IPS-18a (cell line): ENCODE data around the gene CACNA1C.

Experiments used
- H3K27ac ChIP-seq: one replicate; pipeline ENCODE4 v1.5.1; 2013; ENCODE audit warnings: low read length
- H3K27me3 ChIP-seq: one replicate; pipeline ENCODE4 v1.6.1; 2013; ENCODE audit warnings: mild to moderate bottlenecking, low read length; ENCODE audit not compliant: control insufficient read depth, insufficient read depth
- H3K36me3 ChIP-seq: one replicate; pipeline ENCODE4 v1.6.1; 2013; ENCODE audit warnings: low read depth, low read length; ENCODE audit not compliant: control insufficient read depth
- H3K4me1 ChIP-seq: one replicate; pipeline ENCODE4 v1.6.1; 2013; ENCODE audit warnings: low read depth, low read length; ENCODE audit not compliant: control insufficient read depth
- H3K4me3 ChIP-seq: one replicate; pipeline ENCODE4 v1.5.1; 2013; ENCODE audit warnings: low read length
- H3K9ac ChIP-seq: one replicate; pipeline ENCODE4 v1.6.1; 2013; ENCODE audit warnings: mild to moderate bottlenecking, low read length, moderate library complexity
- H3K9me3 ChIP-seq: one replicate; pipeline ENCODE4 v1.6.1; 2013; ENCODE audit warnings: low read depth, low read length; ENCODE audit not compliant: control insufficient read depth

Gene CACNA1C

DNA sequence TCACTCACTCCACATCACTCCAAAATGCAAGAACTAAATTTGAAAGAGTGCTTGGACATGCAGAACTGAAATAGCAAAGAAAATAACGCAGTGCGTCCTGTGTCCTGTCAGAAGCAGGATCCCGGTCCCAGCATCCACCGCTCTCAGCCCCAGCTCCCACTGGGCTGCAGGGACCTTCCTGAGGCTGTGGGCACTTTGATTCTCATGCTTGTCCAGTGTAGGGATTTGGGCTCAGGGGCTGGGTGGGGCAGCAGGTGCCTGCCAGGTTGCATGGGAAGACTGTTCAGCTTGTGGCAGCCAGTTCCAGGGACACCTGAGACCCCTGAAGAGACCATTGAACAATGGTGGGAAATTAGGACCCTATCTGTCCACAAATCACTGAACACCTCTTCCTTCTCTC is 602.0 kb downstream of the CACNA1C start:
- Histone ChIP-seq H3K4me3 (no peak overlapping the region), H3K9ac (no peak overlapping the region), H3K27ac (no peak overlapping the region), H3K36me3 (no peaks in the 10 kb centered on the region), H3K9me3 (no peaks in the 10 kb centered on the region), H3K27me3 (no peaks in the 10 kb centered on the region), H3K4me1 (peaks cover 3% of the 10 kb centered on the region)

DNA sequence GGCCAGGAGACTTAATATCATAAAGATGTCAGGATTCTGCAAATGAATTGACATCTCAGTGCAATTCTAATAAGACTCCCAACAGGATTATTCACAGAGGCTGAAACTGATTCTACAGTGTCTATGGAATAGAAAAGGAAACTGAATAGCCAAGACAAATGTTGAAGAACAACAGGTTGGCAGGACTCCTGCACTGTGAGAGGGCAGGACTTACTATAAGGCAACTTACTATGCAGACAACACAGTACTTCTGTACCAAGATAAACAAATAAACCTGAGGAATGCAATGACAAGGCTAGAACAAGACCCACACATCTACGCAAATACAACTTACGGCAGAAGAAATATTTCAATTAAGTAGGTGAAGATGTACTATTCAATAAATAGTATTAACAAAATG is 609.7 kb downstream of the CACNA1C start:
- Histone ChIP-seq H3K4me3 (no peak overlapping the region), H3K27me3 (no peaks in the 10 kb centered on the region), H3K4me1 (no peaks in the 10 kb centered on the region), H3K9me3 (no peaks in the 10 kb centered on the region), H3K9ac (no peak overlapping the region), H3K27ac (no peak overlapping the region), H3K36me3 (no peaks in the 10 kb centered on the region)

- no peaks in the 10 kb centered on the region for H3K36me3 ChIP-seq
- H3K27ac ChIP-seq, result no peak overlapping the region
- H3K4me3 ChIP-seq, result no peak overlapping the region
- no peaks in the 10 kb centered on the region for H3K9me3 ChIP-seq
- no peaks in the 10 kb centered on the region for H3K4me1 ChIP-seq
- no peaks in the 10 kb centered on the region for H3K27me3 ChIP-seq
- no peak overlapping the region for H3K9ac ChIP-seq
These were observed 612.2 kb downstream of the CACNA1C start for GRCh38 chr12:2664721-2665577.

DNA sequence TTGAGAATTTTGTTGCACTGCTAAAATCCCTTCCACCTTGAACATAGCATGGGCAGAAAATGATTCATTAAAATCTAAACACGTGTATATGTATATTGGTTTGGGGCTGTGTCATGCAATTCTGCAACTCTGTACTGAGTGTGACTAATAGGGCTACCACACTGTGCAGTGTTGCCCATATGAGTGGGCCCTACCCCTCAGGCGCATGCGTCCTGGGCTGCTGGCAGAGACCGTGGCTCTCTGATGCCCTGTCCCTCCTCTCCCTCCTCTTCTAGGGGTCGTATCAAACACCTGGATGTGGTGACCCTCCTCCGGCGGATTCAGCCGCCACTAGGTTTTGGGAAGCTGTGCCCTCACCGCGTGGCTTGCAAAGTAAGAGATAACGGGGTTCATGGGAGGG is 613.6 kb downstream of the CACNA1C start:
- H3K36me3 ChIP-seq, result no peaks in the 10 kb centered on the region
- no peak overlapping the region for H3K9ac ChIP-seq
- H3K27ac ChIP-seq, result no peak overlapping the region
- H3K4me1 ChIP-seq, result no peaks in the 10 kb centered on the region
- H3K4me3 ChIP-seq, result no peak overlapping the region
- no peaks in the 10 kb centered on the region for H3K9me3 ChIP-seq
- H3K27me3 ChIP-seq, result no peaks in the 10 kb centered on the region

DNA sequence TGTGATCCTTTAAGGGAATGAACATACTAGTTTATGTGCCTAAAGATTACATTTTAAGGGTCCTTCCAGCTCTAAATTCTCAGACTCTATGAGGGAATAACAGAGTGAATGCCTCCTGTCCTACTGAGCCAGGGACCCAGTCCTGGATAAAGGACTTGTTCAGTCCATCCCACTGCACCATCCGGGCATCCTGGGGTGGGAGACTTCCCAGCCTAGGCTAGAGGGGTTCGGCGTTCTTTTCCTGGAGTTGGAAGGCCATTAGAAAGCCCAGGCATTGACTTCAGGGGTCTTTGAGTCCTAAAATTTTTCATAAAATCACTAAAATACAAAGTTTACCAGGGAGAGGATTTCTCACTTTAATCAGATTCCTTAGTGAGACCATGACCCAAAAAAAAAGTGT is 614.1 kb downstream of the CACNA1C start:
- Histone ChIP-seq H3K27me3 (no peaks in the 10 kb centered on the region), H3K27ac (no peak overlapping the region), H3K4me1 (no peaks in the 10 kb centered on the region), H3K36me3 (no peaks in the 10 kb centered on the region), H3K9ac (no peak overlapping the region), H3K9me3 (no peaks in the 10 kb centered on the region), H3K4me3 (no peak overlapping the region)

DNA sequence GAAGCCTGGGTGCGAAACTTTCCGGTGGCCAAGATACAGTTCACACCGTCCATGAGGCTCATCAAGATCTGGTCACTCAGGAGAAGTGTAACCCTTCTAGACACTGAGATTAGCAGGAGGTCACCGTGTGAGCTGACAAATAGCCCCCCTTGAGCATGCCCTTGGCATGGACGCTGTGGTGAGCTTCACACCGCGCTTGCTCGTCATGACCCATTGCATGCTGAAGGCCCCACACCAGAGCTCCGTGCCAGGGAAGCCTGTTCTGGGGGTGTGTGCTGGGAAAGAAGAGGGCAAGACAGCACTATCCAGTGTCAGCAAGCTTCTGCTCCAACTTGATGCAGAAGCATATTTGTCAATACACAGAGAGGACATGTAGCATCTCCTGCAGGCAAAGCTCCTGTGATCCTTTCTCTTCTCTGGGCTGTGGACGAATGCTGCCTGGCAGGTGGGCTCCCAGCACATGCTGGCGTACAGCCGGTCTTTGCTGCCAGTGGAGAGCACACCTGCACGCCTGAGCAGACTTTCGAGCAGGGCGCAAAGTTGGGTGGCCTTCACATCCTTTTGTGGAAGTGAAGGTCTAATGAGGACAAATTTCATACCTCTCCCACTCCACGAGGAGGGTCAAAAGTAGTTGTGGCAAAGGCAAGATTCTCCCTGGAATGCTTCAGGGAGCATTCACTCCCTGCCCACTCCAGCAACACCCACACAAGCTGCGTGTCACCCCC is 615.1 kb downstream of the CACNA1C start:
- Histone ChIP-seq H3K27ac (no peak overlapping the region), H3K27me3 (no peaks in the 10 kb centered on the region)

GRCh38 chr12:2668816-2669215 is 616.0 kb downstream of the CACNA1C start:
- H3K9me3 ChIP-seq, result no peaks in the 10 kb centered on the region
- H3K4me3 ChIP-seq, result no peak overlapping the region
- H3K4me1 ChIP-seq, result no peaks in the 10 kb centered on the region
- H3K36me3 ChIP-seq, result no peaks in the 10 kb centered on the region
- H3K27ac ChIP-seq, result no peak overlapping the region
- H3K27me3 ChIP-seq, result no peaks in the 10 kb centered on the region
- H3K9ac ChIP-seq, result no peak overlapping the region

More for the DNA sequence above, 615.1 kb downstream of the CACNA1C start:
- Histone ChIP-seq H3K9ac (no peak overlapping the region), H3K4me3 (no peak overlapping the region), H3K9me3 (no peaks in the 10 kb centered on the region), H3K36me3 (no peaks in the 10 kb centered on the region), H3K4me1 (no peaks in the 10 kb centered on the region)

- H3K27ac ChIP-seq, result no peak overlapping the region
- no peak overlapping the region for H3K4me3 ChIP-seq
These were observed 616.8 kb downstream of the CACNA1C start for GRCh38 chr12:2669560-2669959.

GRCh38 chr12:2672863-2673262 is 620.1 kb downstream of the CACNA1C start:
- Histone ChIP-seq H3K9ac (no peak overlapping the region), H3K4me3 (no peak overlapping the region), H3K27ac (no peak overlapping the region), H3K4me1 (no peaks in the 10 kb centered on the region), H3K36me3 (no peaks in the 10 kb centered on the region), H3K9me3 (no peaks in the 10 kb centered on the region), H3K27me3 (no peaks in the 10 kb centered on the region)

More at GRCh38 chr12:2669560-2669959, 616.8 kb downstream of the CACNA1C start:
- Histone ChIP-seq H3K36me3 (no peaks in the 10 kb centered on the region), H3K27me3 (no peaks in the 10 kb centered on the region), H3K4me1 (no peaks in the 10 kb centered on the region), H3K9me3 (no peaks in the 10 kb centered on the region), H3K9ac (no peak overlapping the region)

- Histone ChIP-seq H3K36me3 (no peaks in the 10 kb centered on the region), H3K27me3 (no peaks in the 10 kb centered on the region)
These were observed 621.4 kb downstream of the CACNA1C start for GRCh38 chr12:2673966-2674810.

DNA sequence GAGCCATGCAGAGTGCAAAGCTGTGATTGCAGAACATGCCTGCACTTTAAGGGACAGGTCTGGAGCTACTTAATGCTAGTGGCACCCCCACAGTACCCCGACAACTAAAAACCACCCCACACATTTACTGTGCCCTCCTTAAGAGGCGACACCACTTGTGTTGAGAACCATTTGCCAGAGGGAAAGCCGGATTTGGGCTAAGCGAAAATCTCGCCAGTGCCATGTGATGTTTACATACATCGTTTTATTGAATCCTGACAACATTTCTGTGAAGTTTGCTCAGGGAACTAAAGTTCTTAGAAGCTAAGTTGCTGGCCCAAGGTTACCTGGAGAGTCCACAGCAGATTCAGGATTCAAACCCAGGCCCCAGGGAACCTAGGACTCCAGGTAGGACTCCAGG is 623.0 kb downstream of the CACNA1C start:
- Histone ChIP-seq H3K9me3 (no peaks in the 10 kb centered on the region), H3K4me1 (no peaks in the 10 kb centered on the region), H3K4me3 (no peak overlapping the region), H3K27ac (no peak overlapping the region), H3K9ac (no peak overlapping the region), H3K27me3 (no peaks in the 10 kb centered on the region), H3K36me3 (no peaks in the 10 kb centered on the region)

More at GRCh38 chr12:2673966-2674810, 621.4 kb downstream of the CACNA1C start:
- H3K27ac ChIP-seq, result no peak overlapping the region
- H3K4me3 ChIP-seq, result no peak overlapping the region
- no peaks in the 10 kb centered on the region for H3K9me3 ChIP-seq
- no peak overlapping the region for H3K9ac ChIP-seq
- no peaks in the 10 kb centered on the region for H3K4me1 ChIP-seq
